G401 (cell line): Measurements from ENCODE around the gene LIMA1. TPM values are rescaled to one million over a fixed set of nuclear protein-coding genes. Genes with fewer than 3 reads are reported as not detected.
"Not testable (repeated sequence)": the region's sequence is repeated elsewhere in the genome, so short reads cannot be mapped to it uniquely, and the experiment has no call there.

ENCODE experiments used
- DNase-seq: peaks from one replicate; pipeline ENCODE4 v3.0.0-alpha.2; 2015; ENCODE audit warnings: low spot score
- in situ Hi-C: cut with HindIII; loops from 2 replicates; pipeline ENCODE4 v1.10.0; 2016; ENCODE audit warnings: low sequenced_read_pairs, mixed read lengths
- total RNA-seq: library from RNA; depleted of rRNA; stranded (reverse); fragments of >200 nt; shearing (Covaris generic); gene quantifications from 2 replicates; pipeline ENCODE4 v1.2.3, GENCODE V29; 2014

The LIMA1 gene
- total RNA-seq, 1 experiment from 2014 or later = 14.5 TPM

GRCh38 chr12:50291377-50291776, 8.1 kb upstream of the LIMA1 start:
- no peak for DNase-seq
- in situ Hi-C loops = no loop called here

GRCh38 chr12:50290692-50291091, 7.4 kb upstream of the LIMA1 start:
- DNase-seq, in situ Hi-C loops: not testable (repeated sequence)

- in situ Hi-C loops = no loop called here
- DNase-seq = no peak
Observed at GRCh38 chr12:50287271-50287670, 4.0 kb upstream of the LIMA1 start.

- in situ Hi-C loops = no loop called here
- no peak for DNase-seq
Observed at GRCh38 chr12:50285253-50285652, 1.9 kb upstream of the LIMA1 start.

GRCh38 chr12:50282721-50283228, 545 bp downstream of the LIMA1 start:
- in situ Hi-C loops = no loop called here

GRCh38 chr12:50279501-50279900, 3.8 kb downstream of the LIMA1 start:
- in situ Hi-C loops = no loop called here
- DNase-seq = no peak

More at GRCh38 chr12:50282721-50283228, 545 bp downstream of the LIMA1 start:
- DNase-seq = peak; percentile 75

GRCh38 chr12:50276912-50277671, 6.2 kb downstream of the LIMA1 start:
- no peak for DNase-seq
- in situ Hi-C loops = no loop called here

- no peak for DNase-seq
- in situ Hi-C loops = no loop called here
Observed at GRCh38 chr12:50276068-50276467, 7.3 kb downstream of the LIMA1 start.

GRCh38 chr12:50275556-50275955, 7.8 kb downstream of the LIMA1 start:
- in situ Hi-C loops = no loop called here
- DNase-seq = peak; percentile 27

GRCh38 chr12:50275127-50275526, 8.2 kb downstream of the LIMA1 start:
- DNase-seq, in situ Hi-C loops: not testable (repeated sequence)

GRCh38 chr12:50271724-50272247, 11.5 kb downstream of the LIMA1 start:
- in situ Hi-C loops = no loop called here
- DNase-seq = peak; percentile 29

GRCh38 chr12:50268482-50268881, 14.8 kb downstream of the LIMA1 start:
- no peak for DNase-seq
- in situ Hi-C loops = no loop called here

- in situ Hi-C loops = no loop called here
- no peak for DNase-seq
Observed at GRCh38 chr12:50265770-50266524, 17.4 kb downstream of the LIMA1 start.

- DNase-seq = no peak
- in situ Hi-C loops = no loop called here
Observed at GRCh38 chr12:50263832-50264231, 19.5 kb downstream of the LIMA1 start.

- DNase-seq = no peak
- in situ Hi-C loops = no loop called here
Observed at GRCh38 chr12:50261654-50262053, 21.7 kb downstream of the LIMA1 start.

GRCh38 chr12:50258167-50258551, 25.2 kb downstream of the LIMA1 start:
- DNase-seq = peak; percentile 82
- in situ Hi-C loops = no loop called here

GRCh38 chr12:50257236-50258166, 25.8 kb downstream of the LIMA1 start:
- in situ Hi-C loops = no loop called here
- DNase-seq = peak; percentile 57

- no peak for DNase-seq
- in situ Hi-C loops = no loop called here
Observed at GRCh38 chr12:50256761-50257160, 26.6 kb downstream of the LIMA1 start.

- in situ Hi-C loops = no loop called here
- no peak for DNase-seq
Observed at GRCh38 chr12:50252977-50253602, 30.2 kb downstream of the LIMA1 start.
